ENCODE results near the gene STK24.

GRCh38 chr13:98429081-98429480 lies 147.8 kb downstream of the STK24 start:
- TF ChIP-seq CTCF (IDR thresholded peaks at IDR 0.05) (no peak), POLR2A (IDR thresholded peaks at IDR 0.05) (no peak)

Data from breast epithelium (tissue), 3 donors.